NK-92 (cell line): ENCODE data around the gene EMID1.

Experiments
- DNase-seq: peaks from one replicate; lab custom pipeline; 2025; ENCODE audit not compliant: unreplicated experiment; lab: John Stamatoyannopoulos, UW

The EMID1 gene

DNA sequence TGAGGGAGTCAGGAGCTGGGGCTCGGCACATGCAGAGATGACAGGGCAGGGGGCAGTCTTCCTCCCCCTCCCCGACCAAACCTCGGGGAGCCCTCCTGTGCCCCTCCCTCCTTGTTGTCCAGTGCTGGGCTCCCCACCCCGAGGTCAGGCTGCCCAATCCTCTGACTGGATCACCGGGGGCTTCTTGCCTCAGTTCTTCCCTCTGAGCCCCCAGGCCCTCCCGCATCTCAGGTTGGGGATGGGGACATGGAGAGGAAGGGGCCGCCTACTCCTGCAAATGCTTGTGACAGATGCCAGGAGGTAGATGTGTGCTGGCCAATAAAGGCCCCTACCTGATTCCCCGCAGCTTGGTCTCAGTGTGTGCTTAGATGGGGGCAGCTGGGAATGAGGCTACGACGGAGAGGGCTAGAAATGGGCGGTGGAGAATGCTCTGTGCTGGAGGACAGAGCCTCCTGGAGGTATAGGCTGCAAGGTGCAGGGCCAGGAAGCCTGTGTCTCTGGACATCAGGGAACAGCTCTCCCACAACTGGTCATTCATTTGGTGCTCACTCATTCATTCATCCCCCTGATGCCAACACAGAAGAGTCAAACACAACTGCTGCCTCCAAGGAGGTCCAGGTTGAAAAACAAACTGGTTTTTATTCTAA lies 53.7 kb downstream of the EMID1 start:
- no peak for DNase-seq

GRCh38 chr22:29260031-29260560 lies 54.4 kb downstream of the EMID1 start:
- DNase-seq, result no peak

GRCh38 chr22:29260601-29261315 lies 55.1 kb downstream of the EMID1 start:
- DNase-seq, result no peak

DNA sequence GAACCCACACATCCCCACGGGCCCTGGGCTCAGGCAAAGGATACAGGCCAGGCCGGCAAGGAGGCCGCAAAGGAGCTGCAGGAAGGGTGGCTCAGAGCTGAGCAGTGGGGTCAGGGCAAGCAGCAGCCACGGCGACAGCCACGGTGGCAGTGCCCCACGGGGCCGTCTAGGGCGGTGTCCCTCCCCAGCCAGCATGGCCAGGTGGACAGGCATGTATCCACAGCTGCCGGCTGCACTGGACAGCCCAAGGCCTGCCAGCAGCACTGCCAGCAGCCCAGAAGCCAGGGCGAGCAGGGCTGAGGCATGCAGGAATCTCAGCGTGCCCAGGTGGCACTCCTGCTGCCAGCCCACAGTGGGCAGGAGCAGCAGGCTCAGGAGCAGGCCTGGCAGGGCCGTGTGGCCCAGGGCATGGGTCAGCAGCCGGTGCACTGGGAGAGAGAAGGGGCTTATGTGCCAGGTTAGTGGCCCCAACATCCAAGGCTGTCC lies 58.1 kb downstream of the EMID1 start:
- no peak for DNase-seq

DNA sequence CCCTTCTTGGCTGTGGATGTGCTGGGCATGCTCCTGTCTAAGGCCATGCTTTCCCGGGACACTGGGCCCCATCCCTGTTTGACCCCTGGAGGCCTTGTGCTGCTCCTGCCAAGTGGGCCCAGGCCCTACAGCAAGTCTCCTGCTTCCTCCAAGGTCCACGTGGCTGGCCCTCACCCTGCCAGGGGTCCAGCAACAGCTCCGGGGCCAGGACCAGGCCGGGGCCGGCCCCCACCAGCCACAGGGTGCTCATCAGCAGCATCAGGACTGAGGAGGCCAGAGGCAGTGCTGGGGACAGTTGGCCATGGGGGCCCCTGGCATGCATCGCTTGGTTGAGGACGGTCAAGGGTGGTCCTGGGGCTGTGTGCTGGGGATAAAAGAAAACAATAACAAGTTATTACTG lies 59.6 kb downstream of the EMID1 start:
- DNase-seq, result no peak

GRCh38 chr22:29265929-29266328 lies 60.2 kb downstream of the EMID1 start:
- no peak for DNase-seq

- DNase-seq, result no peak
Observed at GRCh38 chr22:29266564-29267461, 61.1 kb downstream of the EMID1 start.

- no peak for DNase-seq
Observed at GRCh38 chr22:29267462-29267857, 61.8 kb downstream of the EMID1 start.

DNA sequence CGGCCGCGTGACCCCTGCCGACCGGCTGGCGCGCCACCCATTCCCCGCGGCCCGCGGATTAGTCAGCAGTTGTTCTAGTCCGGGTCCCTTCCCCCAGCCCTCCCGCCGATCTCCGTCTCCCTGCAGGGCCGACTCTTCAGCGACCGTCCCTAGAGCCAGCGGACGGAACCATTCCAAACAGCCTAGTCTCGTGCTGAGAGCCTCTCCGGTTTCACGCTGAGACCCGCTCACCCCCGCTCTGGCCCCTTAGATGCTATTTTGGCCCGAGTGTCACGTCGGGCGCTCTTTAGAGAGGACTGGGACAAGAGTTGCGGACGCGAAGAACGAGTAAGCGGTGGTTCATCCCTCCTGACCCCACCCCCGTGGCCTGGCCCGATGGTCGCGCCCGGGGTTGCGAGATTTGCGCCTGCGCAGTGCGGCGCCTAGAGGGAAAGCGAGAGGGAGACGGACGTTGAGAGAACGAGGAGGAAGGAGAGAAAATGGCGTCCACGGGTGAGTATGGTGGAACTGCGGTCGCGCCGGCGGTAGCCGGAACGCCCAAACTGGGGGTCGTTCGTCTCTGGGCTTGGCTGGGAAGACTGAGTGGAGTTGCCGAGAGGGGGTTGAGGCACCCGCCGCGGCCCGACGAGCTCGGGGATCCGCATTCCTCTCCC lies 62.3 kb downstream of the EMID1 start, which contains the start of the genes EWSR1 and RHBDD3:
Gene EWSR1, plus strand, starts transcription at position 411 of the 653 bp plus-strand sequence. Its CDS starts 69 bp downstream, at position 480.
Gene RHBDD3, minus strand, starts transcription at position 124 of the 653 bp plus-strand sequence. CDS start 2,355 bp downstream, outside the sequence.
- DNase-seq, result peak; percentile 55

- DNase-seq, result no peak
Observed at GRCh38 chr22:29268511-29269229, 63.0 kb downstream of the EMID1 start.

DNA sequence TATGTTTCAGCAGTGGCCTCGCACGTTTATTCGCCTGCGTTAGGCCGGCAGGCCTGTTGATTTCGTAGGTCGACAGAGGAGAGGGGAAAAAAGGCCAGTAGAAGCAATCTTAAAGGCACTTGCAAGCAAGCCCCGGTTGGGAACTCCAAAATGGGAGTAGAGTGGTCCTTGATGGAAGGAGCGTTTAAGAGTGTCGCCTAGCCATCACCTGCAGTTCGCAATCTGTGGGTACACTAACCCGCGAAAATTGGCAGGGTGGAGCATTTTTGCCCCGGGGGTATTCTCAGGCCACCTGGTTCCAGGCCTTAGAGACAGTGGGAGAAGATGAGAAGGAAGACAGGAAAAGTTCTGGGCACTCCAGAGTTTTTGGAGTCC lies 63.5 kb downstream of the EMID1 start:
- no peak for DNase-seq

- no peak for DNase-seq
Observed at GRCh38 chr22:29269731-29270474, 64.2 kb downstream of the EMID1 start.

DNA sequence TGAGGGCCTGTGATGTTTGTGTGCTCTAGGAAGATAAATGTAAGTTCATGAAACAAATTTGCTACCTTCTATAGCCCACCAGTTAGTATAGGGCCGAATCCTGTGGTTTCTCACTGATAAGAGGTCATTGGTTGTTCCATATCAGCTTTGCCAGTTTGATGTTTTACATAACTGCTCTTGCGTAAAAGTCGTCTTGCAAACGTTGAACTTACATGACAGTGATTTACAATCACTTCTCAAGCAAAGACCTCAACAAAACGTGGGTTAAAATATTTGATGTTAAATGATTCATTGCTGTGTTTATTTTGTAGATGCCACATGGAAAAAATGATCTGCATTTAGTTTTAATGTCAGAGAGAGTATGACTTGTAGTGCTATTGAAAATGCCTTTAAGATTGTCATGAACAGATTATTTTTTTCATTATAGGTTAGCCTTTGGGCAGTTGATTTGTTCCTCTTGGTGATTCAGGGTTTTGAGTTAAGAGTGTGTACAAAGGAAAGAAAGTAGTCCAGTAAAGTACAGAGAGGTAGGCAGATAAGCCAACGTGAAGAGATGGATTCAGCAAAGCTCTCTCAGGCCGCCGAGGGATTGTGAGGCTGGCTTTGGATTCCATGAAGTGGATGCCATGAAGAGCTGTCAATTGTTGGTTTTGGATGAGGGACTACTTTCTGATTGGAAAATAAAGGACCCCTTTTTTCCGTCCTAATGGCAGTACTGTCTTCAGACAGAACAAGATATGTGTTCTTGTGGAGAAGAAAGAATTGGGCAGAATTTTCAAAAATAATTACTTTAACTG lies 65.0 kb downstream of the EMID1 start:
- no peak for DNase-seq

DNA sequence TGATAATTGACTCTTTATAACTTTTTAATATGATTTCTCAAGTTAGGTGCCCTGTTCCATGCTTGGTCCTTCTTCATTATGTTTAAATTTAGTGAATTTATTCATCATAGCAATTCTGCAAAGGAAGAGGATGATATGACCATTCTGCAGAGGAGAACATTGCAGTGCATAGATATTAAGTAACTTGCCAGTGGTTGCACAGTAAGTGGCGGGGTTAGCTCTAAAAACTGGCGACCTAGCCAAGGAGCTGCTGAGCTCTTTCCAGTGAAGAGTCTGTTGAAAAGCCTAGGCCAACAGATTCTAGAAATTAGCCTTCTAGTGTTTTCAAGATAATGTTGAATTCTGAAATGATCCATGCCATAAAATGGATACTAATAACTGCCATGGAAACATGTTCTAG lies 66.9 kb downstream of the EMID1 start:
- DNase-seq, result no peak

- DNase-seq, result no peak
Observed at GRCh38 chr22:29275167-29275566, 69.5 kb downstream of the EMID1 start.

GRCh38 chr22:29275819-29276565 lies 70.3 kb downstream of the EMID1 start:
- no peak for DNase-seq

DNA sequence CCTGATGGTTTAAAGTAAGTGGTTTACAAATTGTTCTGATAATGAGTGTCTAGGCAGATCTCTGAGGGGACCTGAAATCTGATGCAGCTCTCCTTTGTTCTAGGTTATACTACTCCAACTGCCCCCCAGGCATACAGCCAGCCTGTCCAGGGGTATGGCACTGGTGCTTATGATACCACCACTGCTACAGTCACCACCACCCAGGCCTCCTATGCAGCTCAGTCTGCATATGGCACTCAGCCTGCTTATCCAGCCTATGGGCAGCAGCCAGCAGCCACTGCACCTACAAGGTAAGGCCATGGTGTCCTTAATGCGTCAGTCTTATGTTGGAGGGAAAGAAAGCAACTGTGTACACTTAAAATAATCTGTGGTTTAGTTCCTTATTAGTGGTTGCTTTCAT lies 72.2 kb downstream of the EMID1 start:
- DNase-seq, result no peak

GRCh38 chr22:29284196-29284595 lies 78.5 kb downstream of the EMID1 start:
- DNase-seq, result no peak
